NCI-H2081 (cell line): ENCODE measurements around the gene SCN4B.

Source experiments
- DNase-seq, 2 experiments: peaks; one replicate each; lab custom pipeline; 2025; lab: John Stamatoyannopoulos, UW

SCN4B gene

DNA sequence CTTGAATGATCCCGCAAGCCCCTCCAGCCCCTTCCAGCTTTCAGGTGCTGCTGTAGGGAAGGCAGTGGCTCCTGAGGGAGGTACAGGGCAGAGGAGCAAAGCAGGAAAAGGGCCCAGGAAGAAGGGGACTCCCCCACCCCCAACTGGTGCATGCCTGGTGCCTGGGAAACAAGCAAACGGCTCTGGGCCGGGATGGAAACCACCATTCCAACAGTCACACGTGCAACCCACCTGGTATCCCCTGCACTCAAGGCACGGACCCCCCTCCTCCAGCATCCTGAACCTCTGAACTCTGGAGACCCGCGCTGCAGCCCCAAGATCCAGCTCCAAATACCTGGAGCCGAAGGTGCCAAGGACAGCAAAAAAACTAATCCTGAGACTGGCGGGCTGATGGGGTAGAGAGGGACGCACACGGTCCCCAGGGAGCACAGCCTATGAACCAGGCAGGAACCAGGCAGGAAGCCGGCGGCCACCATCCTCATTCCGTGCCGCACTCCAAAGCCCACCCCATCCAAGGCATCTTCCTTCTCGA, 537 bp downstream of the SCN4B start:
- DNase-seq, result no peak

GRCh38 chr11:118151431-118151830, 1.2 kb downstream of the SCN4B start:
- no peak for DNase-seq

- DNase-seq, result no peak
Measured at GRCh38 chr11:118149493-118149892, 3.1 kb downstream of the SCN4B start.

- no peak for DNase-seq
Measured at GRCh38 chr11:118148856-118149255, 3.8 kb downstream of the SCN4B start.

DNA sequence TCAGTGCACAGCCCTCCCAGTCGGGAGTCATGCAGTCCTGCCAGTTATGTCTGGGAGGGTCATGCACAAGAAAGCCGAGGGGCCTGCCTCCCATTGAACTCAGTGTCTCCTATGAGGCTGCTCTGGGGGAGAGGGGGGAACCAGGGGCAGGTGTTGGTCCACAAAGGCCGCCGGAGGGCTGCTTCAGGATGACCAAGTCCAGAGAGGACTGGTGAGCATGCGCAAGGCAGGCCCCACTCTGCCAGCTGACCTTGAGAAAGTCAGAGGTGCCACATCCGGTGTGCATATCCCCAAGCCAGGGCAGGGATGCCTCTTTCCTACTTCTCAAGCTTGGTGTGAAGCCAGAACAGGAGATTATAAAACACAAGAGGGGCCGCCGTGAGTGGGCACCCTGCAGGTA, 4.4 kb downstream of the SCN4B start:
- no peak for DNase-seq

GRCh38 chr11:118147502-118147901, 5.1 kb downstream of the SCN4B start:
- no peak for DNase-seq

GRCh38 chr11:118146554-118146953, 6.1 kb downstream of the SCN4B start:
- no peak for DNase-seq

- peak; percentile 88 for DNase-seq
Measured at GRCh38 chr11:118145285-118146227, 7.1 kb downstream of the SCN4B start.

- DNase-seq, result no peak
Measured at GRCh38 chr11:118144301-118145268, 8.0 kb downstream of the SCN4B start.

GRCh38 chr11:118143661-118144185, 8.9 kb downstream of the SCN4B start:
- DNase-seq, result no peak

DNA sequence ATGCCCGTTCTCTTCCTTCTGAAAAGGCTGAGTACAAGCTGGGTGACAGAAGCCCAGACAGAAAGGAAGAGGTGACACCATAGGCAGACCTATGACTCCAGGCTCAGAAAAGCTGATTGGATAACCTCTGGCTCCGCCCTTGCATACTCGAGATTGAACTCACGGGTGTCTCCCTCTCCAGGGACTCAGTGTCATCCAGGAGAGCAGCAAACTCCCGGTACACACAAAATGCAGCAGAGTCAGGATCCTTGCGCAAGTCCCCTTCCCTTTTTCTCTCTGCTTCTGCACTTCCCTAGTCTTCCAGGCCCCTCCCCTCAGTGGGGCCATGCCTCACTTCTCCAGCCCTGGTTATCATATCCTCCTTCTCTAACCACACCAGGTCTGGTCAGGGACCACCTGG, 9.8 kb downstream of the SCN4B start:
- peak in 1 of 2 experiments; percentile 5 for DNase-seq

DNA sequence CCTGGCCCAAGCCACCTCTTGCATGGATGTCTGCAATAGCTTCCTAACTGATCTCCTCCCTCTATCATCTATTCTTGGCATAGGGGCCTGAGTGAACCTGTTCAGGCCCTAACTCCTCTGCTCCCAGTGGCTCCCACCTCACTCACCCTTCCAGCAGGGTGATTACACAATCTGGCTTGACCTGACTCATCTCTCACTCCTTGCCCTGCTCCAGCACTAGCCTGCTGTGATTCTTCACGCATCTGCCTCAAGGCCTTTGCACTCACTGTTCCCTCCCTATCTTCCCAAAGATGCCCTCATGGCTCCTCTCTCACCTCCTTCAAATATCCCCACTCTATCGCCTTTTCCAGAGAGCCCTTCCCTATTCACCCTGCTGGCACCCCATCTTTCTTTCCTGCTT, 10.5 kb downstream of the SCN4B start:
- DNase-seq, result no peak

GRCh38 chr11:118139578-118139977, 13.0 kb downstream of the SCN4B start:
- DNase-seq, result no peak

DNA sequence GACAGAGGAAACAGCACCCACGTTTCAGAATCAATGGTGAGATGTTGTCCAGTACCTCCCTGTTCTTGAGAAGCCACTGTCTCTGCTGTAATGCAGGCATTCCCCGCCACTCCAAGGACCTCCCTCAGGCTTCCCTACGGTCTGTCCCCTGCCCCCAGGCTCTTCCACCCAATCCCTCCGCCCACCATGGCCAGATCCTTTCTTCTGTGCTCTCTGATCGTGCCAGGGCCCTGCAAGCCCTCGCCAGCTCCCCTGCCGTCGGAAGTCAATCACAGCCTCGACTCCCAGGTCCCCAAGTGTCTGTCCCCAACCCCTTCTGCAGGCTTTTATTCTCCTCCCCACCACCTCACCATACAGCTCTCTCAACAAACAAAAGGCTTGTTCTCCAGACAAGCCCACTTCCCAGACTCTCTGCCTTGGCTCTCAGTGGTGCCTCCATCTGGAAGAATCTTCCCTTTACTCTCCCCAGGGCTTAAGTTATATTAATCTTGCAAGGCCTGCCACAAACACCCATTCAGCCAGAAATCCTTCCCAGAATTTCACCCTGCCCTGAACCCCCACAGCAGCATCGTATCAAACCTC, 13.7 kb downstream of the SCN4B start:
- no peak for DNase-seq

DNA sequence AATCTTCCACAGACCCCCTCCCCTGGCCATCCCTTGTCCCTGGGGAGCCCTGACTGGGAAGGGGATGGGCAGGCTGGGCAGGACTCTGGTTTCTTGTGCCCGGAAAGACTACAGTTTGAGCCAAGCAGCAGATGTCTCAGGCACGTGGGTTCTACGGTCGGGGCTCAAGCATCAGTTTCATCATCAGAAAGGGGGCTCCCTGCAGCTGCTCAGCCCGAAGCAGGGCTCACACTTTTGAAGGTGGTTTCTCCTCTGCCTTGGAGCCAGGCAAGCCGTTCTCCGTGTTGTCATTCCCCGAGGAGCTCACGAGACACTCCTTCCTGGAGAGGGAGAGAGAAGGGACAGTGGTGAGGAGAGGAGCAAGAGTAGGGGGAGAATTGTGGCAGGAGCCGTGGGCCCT, 15.8 kb downstream of the SCN4B start:
- DNase-seq, result no peak

GRCh38 chr11:118136341-118136740, 16.3 kb downstream of the SCN4B start:
- no peak for DNase-seq

- no peak for DNase-seq
Measured at GRCh38 chr11:118135796-118136165, 16.8 kb downstream of the SCN4B start.

GRCh38 chr11:118135051-118135795, 17.4 kb downstream of the SCN4B start:
- DNase-seq, result no peak

DNA sequence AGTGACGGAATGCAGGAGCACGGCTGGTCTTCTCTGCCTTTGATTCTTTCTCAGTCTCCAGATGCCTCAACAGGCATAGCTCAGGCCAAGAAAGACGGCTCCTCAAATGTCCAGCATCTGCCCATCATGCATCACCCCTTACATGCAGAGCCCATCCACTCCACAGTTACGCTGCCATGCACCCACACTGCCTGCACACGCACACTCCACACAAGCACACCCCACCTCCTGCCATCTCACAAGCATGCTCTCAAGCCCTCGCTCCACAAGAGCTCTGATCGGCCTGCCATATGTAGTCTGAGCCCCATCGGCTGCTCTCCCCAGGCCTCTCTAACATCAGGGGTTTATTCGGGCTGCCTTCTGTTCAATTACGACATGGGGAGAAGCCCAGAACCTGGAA, 18.8 kb downstream of the SCN4B start:
- DNase-seq, result no peak

- DNase-seq, result no peak
Measured at GRCh38 chr11:118132385-118133151, 20.1 kb downstream of the SCN4B start.
